ENCODE measurements around the gene VTI1A. TPM values are rescaled to one million over a fixed set of nuclear protein-coding genes. Genes with fewer than 3 reads are reported as not detected.
"Not testable (repeated sequence)": the region's sequence is repeated elsewhere in the genome, so short reads cannot be mapped to it uniquely, and the experiment has no call there.

VTI1A gene
- total RNA-seq, 3 donors from 2014 or later (not counting 1 experiment from before 2014, with no cell fraction given), result 62.6 to 77.6 (median 68.2) TPM

DNA sequence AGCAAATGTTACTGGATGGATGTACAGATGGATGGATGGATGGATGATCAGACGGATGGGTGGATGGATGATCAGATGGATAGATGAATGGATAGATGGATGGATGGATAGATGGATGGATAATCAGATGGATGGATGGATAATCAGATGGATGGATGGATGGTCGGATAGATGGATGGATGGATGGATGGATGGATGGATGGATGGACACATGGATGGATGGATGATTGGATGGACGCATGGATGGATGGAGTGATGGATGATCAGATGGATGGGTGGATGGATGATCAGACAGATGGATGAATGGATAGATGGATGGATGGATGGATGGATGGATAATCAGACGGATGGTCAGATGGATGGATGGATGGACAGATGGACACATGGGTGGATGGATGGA is 412.8 kb downstream of the VTI1A start:
- H3K9me3 Mint-ChIP-seq, result peaks cover 4 to 7% of the 10 kb centered on the region in 2 donors
- H3K4me3 Mint-ChIP-seq, result no peak overlapping the region
- TF ChIP-seq, protein P1, sequence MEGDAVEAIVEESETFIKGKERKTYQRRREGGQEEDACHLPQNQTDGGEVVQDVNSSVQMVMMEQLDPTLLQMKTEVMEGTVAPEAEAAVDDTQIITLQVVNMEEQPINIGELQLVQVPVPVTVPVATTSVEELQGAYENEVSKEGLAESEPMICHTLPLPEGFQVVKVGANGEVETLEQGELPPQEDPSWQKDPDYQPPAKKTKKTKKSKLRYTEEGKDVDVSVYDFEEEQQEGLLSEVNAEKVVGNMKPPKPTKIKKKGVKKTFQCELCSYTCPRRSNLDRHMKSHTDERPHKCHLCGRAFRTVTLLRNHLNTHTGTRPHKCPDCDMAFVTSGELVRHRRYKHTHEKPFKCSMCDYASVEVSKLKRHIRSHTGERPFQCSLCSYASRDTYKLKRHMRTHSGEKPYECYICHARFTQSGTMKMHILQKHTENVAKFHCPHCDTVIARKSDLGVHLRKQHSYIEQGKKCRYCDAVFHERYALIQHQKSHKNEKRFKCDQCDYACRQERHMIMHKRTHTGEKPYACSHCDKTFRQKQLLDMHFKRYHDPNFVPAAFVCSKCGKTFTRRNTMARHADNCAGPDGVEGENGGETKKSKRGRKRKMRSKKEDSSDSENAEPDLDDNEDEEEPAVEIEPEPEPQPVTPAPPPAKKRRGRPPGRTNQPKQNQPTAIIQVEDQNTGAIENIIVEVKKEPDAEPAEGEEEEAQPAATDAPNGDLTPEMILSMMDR (IDR thresholded peaks at IDR 0.05), result no peak

DNA sequence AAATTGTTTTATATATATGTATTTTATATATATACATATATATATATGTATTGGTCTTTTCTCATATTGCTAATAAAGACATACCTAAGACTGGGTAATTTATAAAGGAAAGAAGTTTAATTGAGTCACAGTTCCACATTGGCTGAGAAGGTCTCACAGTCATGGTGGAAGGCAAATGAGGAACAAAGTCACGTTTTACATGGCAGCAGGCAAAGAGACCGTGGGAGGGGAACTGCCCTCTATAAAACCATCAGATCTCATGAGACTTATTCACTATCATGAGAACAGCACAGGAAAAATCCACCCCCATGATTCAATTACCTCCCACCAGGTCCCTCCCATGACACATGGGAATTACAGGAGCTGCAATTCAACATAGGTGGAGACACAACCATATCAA is 416.4 kb downstream of the VTI1A start:
- H3K36me3 Mint-ChIP-seq; H3K4me3 Mint-ChIP-seq; H3K27me3 ChIP-seq (ENCODE audit: control insufficient read depth, insufficient read depth, low read length); H3K27me3 Mint-ChIP-seq (ENCODE audit: low read depth in 2 of 2); ATAC-seq; H3K9me3 Mint-ChIP-seq; H3K9me3 ChIP-seq (ENCODE audit: control insufficient read depth, insufficient read depth, low read length); H3K4me1 Mint-ChIP-seq; H3K36me3 ChIP-seq (ENCODE audit: control insufficient read depth, insufficient read depth, low read length); intact Hi-C loops (cut with micrococcal nuclease); H3K4me3 ChIP-seq (ENCODE audit: low read length); H3K27ac ChIP-seq (ENCODE audit: low read length); DNase-seq; H3K27ac Mint-ChIP-seq; H3K4me1 ChIP-seq (ENCODE audit: control insufficient read depth, insufficient read depth, low read length): not testable (repeated sequence)
- 71% methylated on average over 2 of the region's 2 CpGs for WGBS (ENCODE audit: insufficient coverage)

More for the DNA sequence above, 412.8 kb downstream of the VTI1A start:
- ATAC-seq, result no peak
- Histone ChIP-seq H3K4me1 (ENCODE audit: control insufficient read depth, insufficient read depth, low read length) (no peaks in the 10 kb centered on the region), H3K27me3 (ENCODE audit: control insufficient read depth, insufficient read depth, low read length) (no peaks in the 10 kb centered on the region), H3K36me3 (ENCODE audit: control insufficient read depth, insufficient read depth, low read length) (no peaks in the 10 kb centered on the region), H3K27ac (ENCODE audit: low read length) (no peak overlapping the region), H3K9me3 (ENCODE audit: control insufficient read depth, insufficient read depth, low read length) (peaks cover 4% of the 10 kb centered on the region), H3K4me3 (ENCODE audit: low read length) (no peak overlapping the region)
- 88% methylated on average over 4 of the region's 4 CpGs for WGBS (ENCODE audit: insufficient coverage)
- Mint-ChIP-seq H3K36me3 (no peaks in the 10 kb centered on the region), H3K4me1 (no peaks in the 10 kb centered on the region), H3K27ac (no peak overlapping the region), H3K27me3 (ENCODE audit: low read depth in 2 of 2) (no peaks in the 10 kb centered on the region)
- intact Hi-C loops (cut with micrococcal nuclease), result no loop called here
- no peak for DNase-seq

Other genes with a start within 250 kb of the VTI1A start
- not detected for gene TECTB, start 163.8 kb upstream of the VTI1A start, total RNA-seq
- gene ACSL5, start 73.1 kb upstream of the VTI1A start, total RNA-seq, result 10 to 100 TPM; 41.7 to 71.2 (median 53.7) TPM
- gene ZDHHC6, start 301 bp upstream of the VTI1A start, total RNA-seq, result 10 to 100 TPM; 29.1 to 36.1 (median 30.2) TPM